HG03060 (cell line): ENCODE measurements around the gene TEAD1.

Experiments used
- ATAC-seq: cut with Tn5 transposase; IDR thresholded peaks from one replicate; pipeline ENCODE4 v1.9.1; 2021; ENCODE audit warnings: low read depth, moderate number of reproducible peaks; ENCODE audit not compliant: unreplicated experiment

Gene TEAD1

DNA sequence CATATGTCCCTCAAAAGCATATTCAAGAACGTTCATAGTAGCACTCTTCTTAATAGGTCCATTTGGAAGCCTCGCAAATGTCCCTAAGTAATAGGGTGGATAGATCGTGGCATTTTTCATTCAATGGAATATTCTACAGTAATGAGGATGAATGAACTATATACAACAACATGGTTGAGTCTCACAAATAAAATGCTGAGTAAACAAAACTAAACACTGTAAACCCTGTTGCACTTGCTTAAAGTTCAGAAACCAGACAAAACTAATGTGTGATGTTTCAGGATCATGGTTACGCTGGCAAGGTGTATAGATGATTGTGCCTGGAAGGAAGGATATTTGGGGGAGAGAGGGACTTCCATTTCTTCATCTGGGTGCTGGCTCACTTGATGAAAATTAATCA lies 244.4 kb downstream of the TEAD1 start:
- no peak for ATAC-seq

DNA sequence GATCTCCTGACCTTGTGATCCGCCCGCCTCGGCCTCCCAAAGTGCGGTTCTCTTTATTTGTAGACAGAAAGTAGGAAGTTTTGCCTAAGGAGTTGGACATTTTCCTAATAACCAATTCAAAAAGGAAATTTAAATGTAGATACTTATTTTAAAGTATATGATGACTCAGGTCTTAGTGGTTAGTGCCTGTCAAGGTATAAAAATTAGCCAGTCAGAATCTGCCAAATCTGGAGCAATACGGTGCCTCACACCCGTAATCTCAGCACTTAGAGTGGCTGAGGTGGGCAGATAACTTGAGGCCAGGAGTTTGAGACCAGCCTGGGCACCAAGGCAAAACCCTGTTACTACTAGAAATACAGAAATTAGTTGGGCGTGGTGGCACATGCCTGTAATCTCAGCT lies 248.2 kb downstream of the TEAD1 start:
- ATAC-seq = no peak

DNA sequence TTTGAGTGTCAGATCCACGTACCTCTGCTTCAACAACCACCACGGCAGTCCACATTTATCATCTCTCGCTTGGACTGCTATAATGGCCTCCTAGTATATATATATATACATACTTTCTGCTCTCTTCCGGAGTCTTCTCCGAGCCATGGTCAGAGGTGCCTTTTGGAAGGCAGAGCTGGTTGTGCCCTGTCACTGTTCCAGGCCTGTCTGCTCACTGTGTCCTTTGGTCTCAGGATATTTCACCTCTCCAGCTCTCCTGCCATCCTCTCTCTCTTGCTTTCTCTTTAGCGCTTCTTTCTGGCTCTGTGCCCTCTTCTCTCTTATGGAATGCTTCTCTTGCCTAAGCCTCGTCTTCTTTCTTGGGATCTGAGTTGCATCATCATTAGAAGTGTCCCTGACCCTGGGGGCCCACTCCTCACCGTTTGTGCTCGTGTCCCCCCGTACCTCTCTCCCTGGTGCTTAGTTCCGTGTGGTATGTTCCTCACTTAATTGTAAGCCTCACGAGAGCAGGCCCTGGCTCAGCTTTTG lies 248.8 kb downstream of the TEAD1 start:
- no peak for ATAC-seq

DNA sequence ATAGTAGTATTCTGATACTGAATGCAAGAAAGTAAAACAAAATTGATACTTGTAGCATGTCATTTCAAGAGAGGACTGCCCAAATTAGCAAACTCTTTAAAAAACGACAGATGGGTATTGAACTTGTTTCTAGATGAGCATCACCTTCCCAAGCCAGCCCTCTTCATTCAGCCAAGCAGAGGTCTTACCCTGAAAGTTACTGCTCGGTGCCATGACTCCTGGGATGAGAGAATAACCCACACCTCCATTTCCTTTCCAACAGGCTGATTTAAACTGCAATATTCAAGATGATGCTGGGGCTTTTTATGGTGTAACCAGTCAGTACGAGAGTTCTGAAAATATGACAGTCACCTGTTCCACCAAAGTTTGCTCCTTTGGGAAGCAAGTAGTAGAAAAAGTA lies 250.4 kb downstream of the TEAD1 start:
- ATAC-seq = no peak

DNA sequence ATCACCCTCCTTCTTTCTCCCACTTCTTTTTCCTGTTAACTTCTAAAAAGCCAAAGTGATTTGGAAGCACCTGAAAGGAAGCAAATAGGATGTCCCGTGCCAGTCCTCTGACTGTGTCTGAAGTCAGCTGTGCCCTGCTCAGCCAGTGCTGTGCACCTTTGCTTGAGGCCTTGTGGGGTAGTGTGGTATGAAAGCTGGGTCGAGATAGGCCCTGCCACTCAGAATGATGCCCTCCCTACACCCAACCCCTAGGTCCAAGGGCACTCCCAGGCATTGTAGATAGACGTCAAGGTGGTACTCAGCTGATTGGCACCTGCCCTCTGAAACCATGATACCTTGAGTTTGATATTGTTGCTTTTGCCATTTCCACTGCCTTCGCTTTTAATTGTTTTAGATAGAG lies 251.3 kb downstream of the TEAD1 start:
- ATAC-seq = no peak

DNA sequence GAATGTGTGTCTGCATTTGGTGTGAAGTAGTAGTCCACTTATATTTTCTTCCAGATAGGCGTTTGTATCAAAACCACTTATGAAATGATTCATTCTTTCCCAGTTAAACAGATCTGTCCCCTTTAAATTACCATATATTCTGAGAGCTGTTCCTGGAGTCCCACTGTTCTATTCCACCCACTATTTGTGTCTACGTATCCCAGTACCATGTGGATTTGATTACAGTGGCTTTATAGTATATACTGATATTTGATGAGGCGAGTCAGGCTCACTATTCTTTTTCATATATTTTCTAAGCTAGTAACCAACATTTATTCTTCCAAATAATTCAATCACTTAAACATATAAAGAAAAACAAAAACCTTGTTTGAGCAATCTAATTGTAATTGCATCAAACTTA lies 253.0 kb downstream of the TEAD1 start:
- ATAC-seq = no peak

DNA sequence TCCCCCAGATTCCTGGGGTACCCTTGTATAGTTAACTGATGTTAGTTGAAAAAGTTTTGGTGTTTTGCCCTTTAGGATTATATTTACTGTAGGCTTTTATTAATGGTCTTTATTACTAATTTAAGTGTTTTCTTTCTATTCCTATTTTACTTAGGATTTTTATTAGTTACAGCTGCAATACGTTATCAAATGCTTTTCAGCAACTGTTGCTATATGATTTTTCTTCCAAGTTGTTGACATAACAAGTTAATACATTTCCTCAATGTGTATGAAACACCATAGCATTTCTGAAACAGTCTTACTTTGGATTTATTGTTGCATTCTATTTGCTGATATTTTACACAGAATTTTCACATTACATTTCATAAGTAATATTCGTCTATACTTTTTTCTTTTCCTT lies 253.7 kb downstream of the TEAD1 start:
- ATAC-seq = no peak

DNA sequence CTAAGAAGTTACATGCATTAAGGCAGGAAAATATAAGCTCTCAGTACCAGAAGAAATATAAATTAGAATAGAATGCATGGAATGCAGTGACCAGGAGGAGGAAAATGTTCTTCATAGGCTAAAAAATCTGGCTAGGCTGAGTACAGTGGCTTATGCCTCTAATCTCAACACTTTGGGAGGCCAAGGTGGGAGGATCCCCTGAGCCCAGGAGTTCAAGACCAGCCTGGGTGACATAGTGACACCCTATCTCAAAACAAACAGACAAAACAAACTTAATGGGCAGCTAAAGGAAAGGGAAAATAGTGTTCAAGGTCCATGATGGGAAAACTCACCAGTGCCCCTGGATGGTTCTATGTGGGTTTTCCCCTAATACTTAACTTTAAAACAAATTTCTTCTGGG lies 256.6 kb downstream of the TEAD1 start:
- ATAC-seq = no peak

DNA sequence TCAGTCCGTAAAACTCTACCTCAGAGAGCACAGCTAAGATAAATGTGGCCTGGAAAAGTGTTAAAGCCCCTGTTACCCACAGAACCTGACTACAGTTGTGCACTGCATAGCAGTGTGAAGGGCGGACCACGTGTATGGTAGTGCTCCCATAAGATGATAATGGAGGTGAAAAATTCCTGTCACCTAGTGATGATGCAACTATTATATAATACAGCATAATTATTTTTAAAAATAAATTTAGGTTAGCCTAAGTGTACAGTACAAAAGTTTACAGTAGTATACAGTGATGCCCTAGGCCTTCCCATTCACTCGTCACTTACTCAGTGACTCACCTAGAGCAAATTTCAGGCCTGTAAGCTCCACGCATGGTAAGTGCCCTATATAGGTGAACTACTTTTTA lies 258.3 kb downstream of the TEAD1 start:
- ATAC-seq = no peak

DNA sequence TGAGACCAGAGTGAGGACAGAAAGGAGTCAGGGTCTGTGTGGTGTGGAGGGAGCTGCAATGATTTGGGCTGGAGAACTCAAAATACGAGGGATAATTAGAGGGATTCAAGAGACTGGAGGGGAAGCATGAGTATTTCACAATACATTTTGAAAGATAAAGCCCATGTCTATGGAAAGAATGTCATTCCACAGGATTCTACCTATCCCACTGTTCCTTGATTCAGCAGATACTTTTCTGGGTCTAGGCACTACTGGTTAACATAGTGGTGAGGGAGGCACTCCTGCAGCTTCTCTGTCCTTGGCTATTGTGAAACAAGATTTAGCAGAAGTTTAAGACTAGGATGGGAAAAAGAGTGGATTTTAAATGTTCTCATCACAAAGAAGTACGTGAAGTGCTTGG lies 262.0 kb downstream of the TEAD1 start:
- ATAC-seq = no peak

DNA sequence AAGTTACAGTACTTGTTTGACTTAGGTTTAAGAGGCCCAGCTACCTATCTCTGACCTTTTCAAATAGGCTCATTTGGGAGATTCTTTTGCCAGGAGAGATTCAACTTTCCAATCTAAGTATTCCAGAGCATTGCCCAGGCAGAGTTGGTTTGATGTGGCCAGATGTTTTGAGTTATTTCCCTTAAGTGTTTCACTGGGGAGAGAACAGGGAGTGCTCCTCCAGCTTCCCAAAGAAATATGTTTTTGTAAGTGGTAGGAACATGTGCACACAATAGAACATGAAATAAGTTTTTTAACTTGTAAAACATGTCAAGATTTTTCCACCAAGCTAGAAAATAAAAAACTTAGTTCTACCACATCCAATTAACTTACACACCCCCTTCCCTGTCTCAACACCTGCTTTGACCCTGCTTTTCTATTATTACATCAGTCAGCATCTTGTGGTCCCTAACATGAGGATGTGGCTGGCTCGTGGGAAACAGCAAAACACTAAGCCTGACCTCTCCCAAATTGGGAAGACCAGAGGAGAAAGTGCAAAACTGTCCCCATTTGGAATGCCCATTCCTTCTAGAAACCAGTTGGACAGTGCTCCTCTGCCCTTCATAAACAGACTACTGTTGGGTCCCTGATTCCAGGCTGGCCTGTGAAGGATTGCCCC lies 264.5 kb downstream of the TEAD1 start:
- no peak for ATAC-seq

DNA sequence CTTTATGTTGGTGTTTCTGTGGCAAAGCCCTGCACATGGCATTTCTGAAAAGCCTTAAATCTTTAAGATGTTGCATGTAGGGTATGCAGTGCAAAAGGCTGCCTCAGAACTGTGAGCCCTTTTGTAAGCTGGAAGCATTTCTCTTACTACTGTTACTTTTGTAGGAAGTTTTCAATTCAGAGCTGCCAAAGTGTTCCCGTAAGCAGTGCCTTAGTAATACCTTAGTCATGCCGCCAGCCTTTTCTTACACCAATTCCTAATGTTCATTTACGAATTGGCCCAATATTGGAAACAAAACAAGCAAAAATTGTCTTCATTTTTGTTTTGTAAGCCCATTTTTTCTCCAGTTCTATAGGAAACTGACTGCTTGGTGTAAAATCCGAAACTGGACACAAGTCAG lies 267.4 kb downstream of the TEAD1 start:
- ATAC-seq = no peak

DNA sequence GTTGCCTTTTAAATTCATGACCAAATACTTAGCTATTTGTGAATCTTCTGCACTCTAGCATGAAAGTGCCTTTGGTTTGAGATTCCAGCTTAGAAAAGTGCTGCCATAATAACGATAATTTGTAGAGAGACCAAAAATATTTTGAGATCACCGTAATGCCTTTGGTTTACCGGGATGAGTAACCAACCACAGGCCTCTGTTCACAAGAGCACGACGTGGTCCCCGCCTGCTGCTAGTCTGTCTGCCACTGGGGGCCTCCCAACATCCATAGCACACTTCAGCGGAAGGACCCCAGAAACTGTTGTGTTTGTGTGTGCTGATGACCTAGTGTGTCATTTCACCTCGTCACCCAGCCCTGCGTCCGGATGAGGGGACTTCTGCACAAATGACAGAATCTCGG lies 267.9 kb downstream of the TEAD1 start:
- no peak for ATAC-seq

DNA sequence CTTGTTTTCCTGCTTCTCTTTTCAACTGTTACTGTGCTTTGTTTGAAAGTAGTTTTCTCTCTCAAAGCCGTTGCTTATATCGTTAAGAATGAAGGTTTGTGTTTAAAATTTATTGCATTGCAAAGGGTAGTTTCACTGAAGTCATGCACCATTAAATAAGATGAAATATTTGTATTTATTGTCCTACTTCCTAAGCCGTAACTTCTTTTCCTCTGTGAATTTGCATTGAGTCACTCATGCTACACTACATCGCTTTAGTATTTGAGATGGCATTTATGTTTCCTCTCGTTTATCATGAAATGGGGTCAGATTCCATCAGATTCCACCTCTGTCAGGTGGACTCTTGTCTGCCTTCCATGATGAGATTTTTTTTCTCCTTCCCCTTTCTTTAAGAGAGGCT lies 269.1 kb downstream of the TEAD1 start:
- no peak for ATAC-seq

DNA sequence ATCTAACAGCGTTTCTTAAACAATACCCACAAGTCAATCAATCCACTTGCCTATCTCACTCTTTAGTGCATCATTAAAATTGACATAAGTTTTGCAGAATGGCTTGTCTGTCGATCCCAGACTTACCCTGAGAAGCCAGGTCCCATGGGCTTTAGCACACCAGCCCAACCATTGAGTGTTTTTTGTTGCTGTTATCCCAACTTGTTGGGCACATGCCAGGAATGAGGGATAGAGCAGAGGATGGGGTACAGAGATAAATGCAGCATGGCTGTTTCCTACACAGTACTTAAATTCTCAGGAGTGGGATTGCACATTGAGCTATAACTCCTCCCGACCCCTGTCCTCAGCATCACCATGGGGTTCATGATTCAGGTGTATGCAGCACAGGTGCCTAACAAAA lies 270.7 kb downstream of the TEAD1 start:
- ATAC-seq = no peak

DNA sequence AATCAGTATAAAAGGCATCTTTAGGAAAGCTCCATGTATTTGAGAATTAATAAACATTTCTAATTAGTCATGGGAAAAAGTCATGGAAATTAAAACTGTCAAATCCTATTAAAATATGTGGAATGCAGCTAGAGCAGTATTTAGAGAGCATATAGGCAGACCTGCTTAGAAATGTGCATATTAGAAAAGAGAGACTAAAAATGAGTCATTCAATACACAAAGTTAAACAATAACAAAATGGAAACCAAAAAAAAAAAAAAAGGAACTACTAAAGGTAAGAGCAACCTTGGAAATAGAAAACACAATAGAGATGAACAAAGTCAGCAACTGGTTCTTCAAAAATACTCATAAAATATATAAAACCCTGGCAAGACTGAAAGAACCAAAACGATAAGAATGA lies 275.2 kb downstream of the TEAD1 start:
- no peak for ATAC-seq

DNA sequence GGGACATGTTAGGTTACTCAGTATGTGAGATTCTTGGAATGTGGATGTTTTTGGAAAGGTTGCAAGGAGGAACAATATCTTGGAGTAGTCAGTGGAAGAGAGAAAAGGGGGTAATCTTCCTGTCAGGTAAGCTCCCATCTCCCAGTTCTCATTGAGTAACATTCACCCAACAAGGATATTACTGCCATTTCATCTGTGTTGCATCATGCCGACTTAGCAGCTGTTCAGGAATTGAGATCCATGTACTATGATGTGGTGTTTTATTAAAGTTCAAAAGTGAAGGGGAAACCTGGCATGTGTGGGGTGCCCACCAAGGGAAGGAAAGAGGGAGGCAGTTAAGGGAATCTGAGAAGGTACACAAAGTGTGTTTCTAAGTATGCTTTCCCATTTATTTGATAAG lies 276.4 kb downstream of the TEAD1 start:
- ATAC-seq = no peak

DNA sequence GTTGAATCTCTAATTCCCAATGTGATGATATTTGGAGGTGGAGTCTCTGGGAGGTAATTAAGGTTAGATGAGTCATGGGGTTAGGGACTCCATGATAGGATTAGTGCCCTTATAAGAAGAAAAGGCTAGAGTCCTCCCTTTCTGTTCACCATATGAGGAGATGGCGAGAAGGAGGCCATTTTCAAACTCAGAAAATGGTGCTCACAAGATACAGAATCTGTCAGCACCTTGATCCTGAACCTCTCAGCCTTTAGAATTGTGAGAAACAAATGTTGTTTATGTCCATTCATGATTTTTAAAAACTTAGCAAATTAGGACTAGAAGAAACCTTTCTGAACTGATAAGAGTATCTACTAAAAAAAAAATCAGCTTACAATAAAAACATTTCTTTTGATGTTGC lies 277.2 kb downstream of the TEAD1 start:
- no peak for ATAC-seq

DNA sequence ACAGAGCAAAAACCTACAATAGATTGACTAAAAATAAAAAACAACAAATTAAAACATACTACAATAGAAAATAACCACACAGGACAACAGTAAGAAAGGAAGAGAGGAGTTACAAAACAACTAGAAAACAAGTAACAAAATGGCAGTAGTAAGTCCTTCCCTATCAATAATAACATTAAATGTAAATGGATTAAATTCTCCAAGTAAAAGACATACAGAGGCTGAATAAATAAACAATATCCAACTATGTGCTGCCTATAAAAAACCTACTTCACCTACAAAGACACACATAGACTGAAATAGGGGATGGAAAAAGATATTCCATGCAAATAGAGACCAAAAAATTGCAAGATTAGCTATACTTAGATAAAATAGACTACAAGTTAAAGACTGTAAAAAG lies 277.9 kb downstream of the TEAD1 start:
- no peak for ATAC-seq

DNA sequence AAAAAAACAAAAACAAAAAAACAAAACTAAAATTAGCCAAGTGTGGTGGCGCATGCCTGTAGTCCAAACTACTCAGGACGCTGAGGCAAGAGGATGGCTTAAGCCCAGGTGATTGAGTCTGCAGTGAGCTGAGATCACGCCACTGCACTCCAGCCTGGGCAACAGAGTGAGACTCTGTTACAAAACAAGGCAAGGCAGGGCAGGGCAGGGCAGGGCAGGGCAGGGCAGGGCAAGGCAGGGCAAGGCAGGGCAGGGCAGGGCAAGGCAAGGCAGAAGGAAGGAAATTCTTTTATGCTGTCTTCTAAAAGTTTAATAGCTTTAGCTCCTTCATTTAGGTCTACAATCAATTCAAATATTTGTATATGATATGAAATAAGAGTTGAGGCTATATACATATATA lies 284.8 kb downstream of the TEAD1 start:
- no peak for ATAC-seq

DNA sequence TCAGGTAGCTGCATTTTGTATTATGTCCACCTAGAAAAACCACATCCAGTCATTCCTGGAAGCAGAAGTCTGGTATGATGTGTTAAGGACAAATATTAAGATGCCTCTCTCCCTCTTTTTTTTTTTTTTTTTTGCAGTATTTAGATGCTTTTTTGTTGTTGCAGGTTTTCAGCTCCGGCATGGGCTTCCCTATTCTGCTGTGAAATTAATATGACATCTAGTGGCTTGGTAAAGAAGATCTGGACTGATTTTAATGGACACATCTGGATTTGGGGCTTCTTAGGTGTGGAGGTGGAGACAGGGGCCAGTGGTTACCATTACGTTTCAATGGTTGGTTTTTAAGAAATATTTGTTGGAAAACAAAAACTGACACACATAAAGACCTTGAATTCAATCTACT lies 287.4 kb downstream of the TEAD1 start:
- ATAC-seq = no peak

DNA sequence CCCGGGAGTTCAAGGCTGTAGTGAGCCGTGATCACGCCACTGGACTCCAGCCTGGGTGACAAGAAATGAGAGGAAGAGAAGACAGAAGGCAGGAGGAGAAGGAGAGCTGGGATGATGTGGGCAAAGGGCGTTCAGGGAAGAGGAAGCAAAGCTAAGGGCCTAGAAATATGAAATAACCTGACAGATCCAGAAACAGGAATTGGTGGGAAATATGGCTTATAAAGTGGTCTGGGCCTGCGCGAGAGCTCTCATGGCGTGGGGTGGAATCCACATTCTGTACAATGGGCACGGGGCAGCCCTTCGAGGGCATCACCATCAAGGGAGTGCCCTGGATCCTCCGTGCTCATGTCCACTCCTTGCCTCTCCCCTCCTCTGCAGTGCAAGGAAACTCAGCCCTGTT lies 288.1 kb downstream of the TEAD1 start:
- ATAC-seq = no peak

DNA sequence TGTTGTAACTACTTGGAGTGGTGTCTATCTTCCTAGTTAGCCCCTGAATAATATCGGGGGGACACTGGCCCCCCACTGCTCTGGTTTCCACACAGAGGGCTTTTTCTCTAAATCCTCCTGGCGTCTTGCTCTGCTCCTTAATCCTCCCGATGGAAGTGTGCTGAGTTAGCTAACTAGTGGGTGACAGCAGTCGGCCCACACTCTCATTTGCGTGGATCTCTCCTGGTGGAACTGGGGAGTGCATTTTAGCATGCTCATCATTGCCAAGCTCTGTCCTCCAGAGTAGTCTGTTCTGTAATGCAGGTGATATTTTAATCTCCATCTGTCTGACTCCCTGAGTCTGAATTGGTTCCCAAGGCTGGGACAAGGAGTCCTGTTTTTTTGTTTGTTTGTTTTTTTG lies 288.8 kb downstream of the TEAD1 start:
- no peak for ATAC-seq
